Neural cell (in vitro differentiated cells): ENCODE measurements around the gene HTR3A. TPM values are rescaled to one million over a fixed set of nuclear protein-coding genes. Genes with fewer than 3 reads are reported as not detected.
"Not testable (repeated sequence)": the region's sequence is repeated elsewhere in the genome, so short reads cannot be mapped to it uniquely, and the experiment has no call there.

Source experiments
- H2AFZ ChIP-seq: fragments of 200-600, 300-800 bp; sonication (generic), shearing (Covaris generic); 2 replicates; pipeline ENCODE4 v1.6.0; 2014; ENCODE audit warnings: low read depth, mild to moderate bottlenecking, antibody characterized with exemption, low read length, moderate library complexity
- H3F3A ChIP-seq: fragments of 200-600 bp; shearing (Covaris generic); 2 replicates; pipeline ENCODE4 v1.6.1; 2016; ENCODE audit warnings: mild to moderate bottlenecking, moderate library complexity, mixed read lengths, antibody characterized with exemption, low read length; ENCODE audit not compliant: insufficient read depth, poor library complexity, severe bottlenecking
- H3K27ac ChIP-seq: fragments of 200-600, 300-800 bp; sonication (generic), shearing (Covaris generic); 2 replicates; pipeline ENCODE4 v1.5.1; 2014; ENCODE audit warnings: mild to moderate bottlenecking, low read length, moderate library complexity
- H3K27me3 ChIP-seq: fragments of 300-800, 200-600 bp; sonication (generic), shearing (Covaris generic); 2 replicates; pipeline ENCODE4 v1.6.0; 2014; ENCODE audit warnings: mild to moderate bottlenecking, low read depth, low read length, moderate library complexity; ENCODE audit not compliant: insufficient read depth
- H3K36me3 ChIP-seq: fragments of 300-800, 200-600 bp; sonication (generic), shearing (Covaris generic); 2 replicates; pipeline ENCODE4 v1.5.1; 2014; ENCODE audit warnings: mild to moderate bottlenecking, antibody characterized with exemption, low read length, moderate library complexity; ENCODE audit not compliant: insufficient read depth
- H3K4me2 ChIP-seq: fragments of 300-800, 200-600 bp; sonication (generic), shearing (Covaris generic); 2 replicates; pipeline ENCODE4 v1.6.0; 2014; ENCODE audit warnings: mild to moderate bottlenecking, low read length
- H3K4me3 ChIP-seq: fragments of 300-800, 200-600 bp; sonication (generic), shearing (Covaris generic); 2 replicates; pipeline ENCODE4 v1.5.1; 2014; ENCODE audit warnings: mild to moderate bottlenecking, low read length, moderate library complexity
- H3K79me2 ChIP-seq: fragments of 200-600 bp; shearing (Covaris generic); replicated peaks from 2 replicates; pipeline ENCODE4 v1.6.0; 2014; ENCODE audit warnings: mild to moderate bottlenecking, low read length, moderate library complexity; ENCODE audit not compliant: insufficient read depth
- H3K9ac ChIP-seq: fragments of 300-800, 200-600 bp; sonication (generic), shearing (Covaris generic); 2 replicates; pipeline ENCODE4 v1.6.1; 2016; ENCODE audit warnings: mild to moderate bottlenecking, low read length, mixed read lengths
- H3K9me2 ChIP-seq: fragments of 200-600 bp; shearing (Covaris generic); 2 replicates; pipeline ENCODE4 v1.6.1; 2016; ENCODE audit warnings: mild to moderate bottlenecking, low read length, mixed read lengths; ENCODE audit not compliant: insufficient read depth
- H3K9me3 ChIP-seq: fragments of 200-600, 300-800 bp; sonication (generic), shearing (Covaris generic); 2 replicates; pipeline ENCODE4 v1.6.1; 2016; ENCODE audit warnings: mild to moderate bottlenecking, mixed run types, low read length, moderate library complexity, mixed read lengths
- H4K20me1 ChIP-seq: fragments of 200-600 bp; shearing (Covaris generic); 2 replicates; pipeline ENCODE4 v1.6.1; 2016; ENCODE audit warnings: mild to moderate bottlenecking, mixed run types; ENCODE audit not compliant: insufficient read depth
- EP300 ChIP-seq: fragments of 450-650 bp; conservative IDR thresholded peaks from 2 replicates; pipeline ENCODE4 v1.6.1; 2014; ENCODE audit warnings: antibody characterized with exemption, mild to moderate bottlenecking, moderate library complexity; ENCODE audit not compliant: poor library complexity, severe bottlenecking
- EZH2 ChIP-seq: fragments of 200-600, 300-800 bp; shearing (Covaris generic), sonication (generic); IDR thresholded peaks from 2 replicates; pipeline ENCODE4 v1.6.1; 2014; ENCODE audit warnings: antibody characterized with exemption, low read length, borderline replicate concordance, mild to moderate bottlenecking; ENCODE audit not compliant: insufficient read depth, poor library complexity, severe bottlenecking
- MXI1 ChIP-seq: fragments of 450-650 bp; conservative IDR thresholded peaks from 2 replicates; pipeline ENCODE4 v1.6.1; 2014; ENCODE audit warnings: antibody characterized with exemption, mild to moderate bottlenecking; ENCODE audit not compliant: poor library complexity, severe bottlenecking
- POLR2AphosphoS5 ChIP-seq: IDR thresholded peaks from 2 replicates; pipeline ENCODE4 v1.6.1; 2012
- RAD21 ChIP-seq: fragments of 450-650 bp; conservative IDR thresholded peaks from 2 replicates; pipeline ENCODE4 v1.6.1; 2014; ENCODE audit warnings: antibody characterized with exemption, mild to moderate bottlenecking, moderate library complexity
- SMC3 ChIP-seq: fragments of 450-650 bp; conservative IDR thresholded peaks from 2 replicates; pipeline ENCODE4 v1.6.1; 2014; ENCODE audit warnings: antibody characterized with exemption, mild to moderate bottlenecking, moderate library complexity; ENCODE audit not compliant: poor library complexity
- TAF1 ChIP-seq: IDR thresholded peaks from 2 replicates; pipeline ENCODE4 v1.6.1; 2012; ENCODE audit warnings: low read depth
- polyA plus RNA-seq: library from polyadenylated mRNA; depleted of rRNA; stranded (reverse); fragments of >200 nt; gene quantifications from 2 replicates; pipeline ENCODE4 v1.2.3, GENCODE V29; 2014
- TF ChIP-seq, protein P1 (sequence below): IDR thresholded peaks from 2 replicates; pipeline ENCODE4 v1.6.1; 2012; ENCODE audit warnings: borderline replicate concordance
- TF ChIP-seq, protein P2 (sequence below): fragments of 450-650 bp; IDR thresholded peaks from 2 replicates; pipeline ENCODE4 v1.5.1; 2014; ENCODE audit warnings: antibody characterized with exemption, mild to moderate bottlenecking, moderate library complexity; ENCODE audit not compliant: poor library complexity, severe bottlenecking

Gene HTR3A
- polyA plus RNA-seq, 1 donor from 2014 or later: not detected

DNA sequence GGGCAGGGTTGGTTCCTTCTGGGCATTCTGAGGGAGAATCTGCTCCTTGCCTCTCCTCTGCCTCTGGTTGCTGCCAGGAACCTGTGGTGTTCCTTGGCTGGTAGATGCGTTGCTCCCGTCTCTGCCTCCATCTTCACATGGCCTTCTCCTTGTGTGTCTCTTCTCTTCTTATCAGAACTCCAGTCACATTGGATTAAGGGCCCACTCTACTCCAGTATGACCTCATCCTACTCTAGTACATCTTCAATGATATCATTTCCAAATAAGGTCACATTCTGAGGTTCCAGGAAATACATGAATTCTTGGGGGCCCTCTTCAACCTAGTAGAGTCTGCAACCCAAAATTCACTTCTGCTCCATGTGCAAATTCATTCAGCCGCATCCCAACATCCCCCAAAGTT is 37.0 kb upstream of the HTR3A start:
- Histone ChIP-seq H3K9ac (no peak overlapping the region), H3K4me3 (no peak overlapping the region), H3K79me2 (no peaks in the 10 kb centered on the region), H3F3A (no peaks in the 10 kb centered on the region), H3K27ac (no peak overlapping the region), H3K4me2 (no peak overlapping the region), H4K20me1 (no peaks in the 10 kb centered on the region), H3K9me2 (no peaks in the 10 kb centered on the region), H3K9me3 (no peaks in the 10 kb centered on the region), H3K36me3 (no peaks in the 10 kb centered on the region), H3K27me3 (no peaks in the 10 kb centered on the region), H2AFZ (no peak overlapping the region)
- TF ChIP-seq, protein P1, sequence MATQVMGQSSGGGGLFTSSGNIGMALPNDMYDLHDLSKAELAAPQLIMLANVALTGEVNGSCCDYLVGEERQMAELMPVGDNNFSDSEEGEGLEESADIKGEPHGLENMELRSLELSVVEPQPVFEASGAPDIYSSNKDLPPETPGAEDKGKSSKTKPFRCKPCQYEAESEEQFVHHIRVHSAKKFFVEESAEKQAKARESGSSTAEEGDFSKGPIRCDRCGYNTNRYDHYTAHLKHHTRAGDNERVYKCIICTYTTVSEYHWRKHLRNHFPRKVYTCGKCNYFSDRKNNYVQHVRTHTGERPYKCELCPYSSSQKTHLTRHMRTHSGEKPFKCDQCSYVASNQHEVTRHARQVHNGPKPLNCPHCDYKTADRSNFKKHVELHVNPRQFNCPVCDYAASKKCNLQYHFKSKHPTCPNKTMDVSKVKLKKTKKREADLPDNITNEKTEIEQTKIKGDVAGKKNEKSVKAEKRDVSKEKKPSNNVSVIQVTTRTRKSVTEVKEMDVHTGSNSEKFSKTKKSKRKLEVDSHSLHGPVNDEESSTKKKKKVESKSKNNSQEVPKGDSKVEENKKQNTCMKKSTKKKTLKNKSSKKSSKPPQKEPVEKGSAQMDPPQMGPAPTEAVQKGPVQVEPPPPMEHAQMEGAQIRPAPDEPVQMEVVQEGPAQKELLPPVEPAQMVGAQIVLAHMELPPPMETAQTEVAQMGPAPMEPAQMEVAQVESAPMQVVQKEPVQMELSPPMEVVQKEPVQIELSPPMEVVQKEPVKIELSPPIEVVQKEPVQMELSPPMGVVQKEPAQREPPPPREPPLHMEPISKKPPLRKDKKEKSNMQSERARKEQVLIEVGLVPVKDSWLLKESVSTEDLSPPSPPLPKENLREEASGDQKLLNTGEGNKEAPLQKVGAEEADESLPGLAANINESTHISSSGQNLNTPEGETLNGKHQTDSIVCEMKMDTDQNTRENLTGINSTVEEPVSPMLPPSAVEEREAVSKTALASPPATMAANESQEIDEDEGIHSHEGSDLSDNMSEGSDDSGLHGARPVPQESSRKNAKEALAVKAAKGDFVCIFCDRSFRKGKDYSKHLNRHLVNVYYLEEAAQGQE: no peak
- no peak for TF ChIP-seq TAF1
- TF ChIP-seq, protein P2, sequence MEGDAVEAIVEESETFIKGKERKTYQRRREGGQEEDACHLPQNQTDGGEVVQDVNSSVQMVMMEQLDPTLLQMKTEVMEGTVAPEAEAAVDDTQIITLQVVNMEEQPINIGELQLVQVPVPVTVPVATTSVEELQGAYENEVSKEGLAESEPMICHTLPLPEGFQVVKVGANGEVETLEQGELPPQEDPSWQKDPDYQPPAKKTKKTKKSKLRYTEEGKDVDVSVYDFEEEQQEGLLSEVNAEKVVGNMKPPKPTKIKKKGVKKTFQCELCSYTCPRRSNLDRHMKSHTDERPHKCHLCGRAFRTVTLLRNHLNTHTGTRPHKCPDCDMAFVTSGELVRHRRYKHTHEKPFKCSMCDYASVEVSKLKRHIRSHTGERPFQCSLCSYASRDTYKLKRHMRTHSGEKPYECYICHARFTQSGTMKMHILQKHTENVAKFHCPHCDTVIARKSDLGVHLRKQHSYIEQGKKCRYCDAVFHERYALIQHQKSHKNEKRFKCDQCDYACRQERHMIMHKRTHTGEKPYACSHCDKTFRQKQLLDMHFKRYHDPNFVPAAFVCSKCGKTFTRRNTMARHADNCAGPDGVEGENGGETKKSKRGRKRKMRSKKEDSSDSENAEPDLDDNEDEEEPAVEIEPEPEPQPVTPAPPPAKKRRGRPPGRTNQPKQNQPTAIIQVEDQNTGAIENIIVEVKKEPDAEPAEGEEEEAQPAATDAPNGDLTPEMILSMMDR: no peak
- TF ChIP-seq MXI1: no peak
- TF ChIP-seq RAD21: no peak

DNA sequence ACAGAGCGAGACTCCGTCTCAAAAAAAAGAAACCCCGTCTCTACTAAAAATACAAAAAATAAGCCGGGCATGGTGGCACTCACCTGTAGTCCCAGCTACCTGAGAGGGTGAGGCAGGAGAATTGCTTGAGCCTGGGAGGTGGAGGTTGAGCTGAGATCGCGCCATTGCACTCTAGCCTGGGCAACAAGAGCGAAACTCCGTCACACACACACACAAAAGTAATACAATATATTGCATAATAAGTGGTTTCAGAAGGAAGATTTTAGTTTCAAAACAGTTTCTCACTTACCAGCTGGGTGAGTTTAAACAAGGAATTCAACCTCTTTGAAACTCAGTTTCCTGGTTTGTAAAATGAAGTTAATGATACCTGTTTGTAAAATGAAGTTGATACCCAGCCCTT is 32.7 kb upstream of the HTR3A start:
- Histone ChIP-seq H3K36me3 (no peaks in the 10 kb centered on the region), H3K27me3 (no peaks in the 10 kb centered on the region), H3K9ac (no peak overlapping the region), H3K4me3 (no peak overlapping the region), H3K79me2 (no peaks in the 10 kb centered on the region), H3F3A (no peaks in the 10 kb centered on the region), H3K27ac (no peak overlapping the region), H3K9me2 (no peaks in the 10 kb centered on the region), H3K9me3 (no peaks in the 10 kb centered on the region), H3K4me2 (no peak overlapping the region), H2AFZ (no peak overlapping the region), H4K20me1 (no peaks in the 10 kb centered on the region)
- no peak for TF ChIP-seq RAD21
- TF ChIP-seq POLR2AphosphoS5: no peak
- TF ChIP-seq, protein P2: no peak
- TF ChIP-seq MXI1: no peak
- no peak for TF ChIP-seq SMC3
- TF ChIP-seq EZH2: no peak
- no peak for TF ChIP-seq EP300
- no peak for TF ChIP-seq TAF1
- TF ChIP-seq, protein P1: no peak

DNA sequence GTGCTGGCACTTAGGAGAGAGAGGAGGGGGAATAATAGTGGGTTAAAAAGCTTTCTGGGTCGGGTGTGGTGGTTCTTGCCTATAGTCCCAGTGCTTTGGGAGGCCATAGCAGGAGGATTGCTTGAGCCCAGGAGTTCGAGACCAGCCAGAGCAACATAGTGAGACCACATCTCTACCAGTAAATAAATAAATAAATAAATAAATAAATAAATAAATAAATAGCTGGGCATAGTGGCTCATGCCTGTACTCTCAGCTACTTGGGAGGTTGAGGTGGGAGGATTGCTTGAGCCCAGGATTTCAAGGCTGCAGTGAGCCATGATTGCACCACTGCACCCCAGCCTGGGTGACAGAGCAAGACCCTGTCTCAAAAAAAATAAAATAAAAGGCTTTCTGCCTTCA is 28.7 kb upstream of the HTR3A start:
- not testable (repeated sequence) for H3K9me3 ChIP-seq, H4K20me1 ChIP-seq, H3K79me2 ChIP-seq, H3K4me2 ChIP-seq, H3K9me2 ChIP-seq, H3F3A ChIP-seq, H3K27me3 ChIP-seq, H3K4me3 ChIP-seq, H2AFZ ChIP-seq, H3K36me3 ChIP-seq, H3K27ac ChIP-seq, H3K9ac ChIP-seq
